GM23338 (cell line): ENCODE results near the gene PSMC4.

Source experiments
- CREB1 ChIP-seq: fragments of 250-450 bp; sonication (Bioruptor Pico); IDR thresholded peaks from 2 replicates; pipeline ENCODE4 v1.5.0; 2020; ENCODE audit warnings: low read depth, mild to moderate bottlenecking, moderate library complexity
- CTCF ChIP-seq, 2 experiments: fragments of 200-600 bp in 1 of 2; sonication (generic) in 1 of 2; conservative IDR thresholded peaks; 2 replicates each; pipeline versions ENCODE4 v1.5.1 to v1.6.1; 2016 to 2017; ENCODE audit warnings: antibody characterized with exemption in 2 of 2, low read depth in 2 of 2, mild to moderate bottlenecking in 2 of 2, moderate library complexity in 1 of 2
- EZH2 ChIP-seq: fragments of 200-600 bp; sonication (generic); IDR thresholded peaks from one replicate; pipeline ENCODE4 v1.8.0; 2017; ENCODE audit warnings: antibody characterized with exemption, mild to moderate bottlenecking, low read depth; ENCODE audit not compliant: unreplicated experiment
- EZH2phosphoT487 ChIP-seq: fragments of 200-600 bp; sonication (generic); IDR thresholded peaks from one replicate; pipeline ENCODE4 v1.8.1; 2018; ENCODE audit warnings: antibody characterized with exemption; ENCODE audit not compliant: unreplicated experiment
- POLR2AphosphoS5 ChIP-seq: IDR thresholded peaks from 2 replicates; pipeline ENCODE4 v1.6.1; 2016; ENCODE audit warnings: antibody characterized with exemption, low read depth
- REST ChIP-seq: IDR thresholded peaks from one replicate; pipeline ENCODE4 v1.6.1; 2018; ENCODE audit warnings: antibody characterized with exemption; ENCODE audit not compliant: unreplicated experiment

GRCh38 chr19:39953915-39954314 lies 17.1 kb upstream of the PSMC4 start:
- TF ChIP-seq CTCF (conservative IDR thresholded peaks at IDR 0.05; ENCODE audit: low read depth in 2 of 2): no peak
- TF ChIP-seq POLR2AphosphoS5: no peak
- no peak for TF ChIP-seq EZH2
- no peak for TF ChIP-seq EZH2phosphoT487
- no peak for TF ChIP-seq CREB1 (CRISPR knock-in tag)
- TF ChIP-seq REST: no peak
